K562 (cell line): ENCODE measurements around the gene LTBP2. TPM values are rescaled to one million over a fixed set of nuclear protein-coding genes. Genes with fewer than 3 reads are reported as not detected.

Source experiments
- ATAC-seq: fragments of 200-7000 bp; cut with Tn5 transposase; 3 replicates; pipeline ENCODE4 v1.9.1; 2020; ENCODE audit warnings: moderate library complexity
- BruUV-seq: library from RNA; stranded (reverse); fragments of 400-500 nt; replicated peaks from 2 replicates; lab custom pipeline; 2021; lab: Mats Ljungman, UMichigan
- CTCF ChIA-PET: fragments of 300-600 bp; formaldehyde crosslinking; extraction: SDS; loops from one replicate; lab custom pipeline; 2021; ENCODE audit warnings: low intra/inter-chr PET ratio; lab: Yijun Ruan, JAX
- POLR2A ChIA-PET: fragments of 300-600, 350-650 bp; sonication (Branson Sonifier 250); formaldehyde crosslinking; extraction: SDS; loops from one replicate; lab custom pipeline; 2021; ENCODE audit warnings: antibody characterized with exemption, inconsistent platforms; lab: Yijun Ruan, JAX
- DNase-seq, 4 experiments: peaks; one replicate each; pipeline versions ENCODE4 v3.0.0 to v3.0.0-alpha.2; 2011 to 2018; ENCODE audit warnings: low spot score in 3 of 4, mixed read lengths in 3 of 4; ENCODE audit errors: extremely low read depth in 1 of 4
- FAIRE-seq: peaks from 2 replicates; lab custom pipeline; 2011; peaks lifted over from hg19 to GRCh38; lab: Jason Lieb, UNC
- H2AFZ ChIP-seq: 2 replicates; pipeline ENCODE4 v1.6.0; 2011; ENCODE audit warnings: low read depth, low read length, control low read depth, inconsistent platforms
- H3K27ac ChIP-seq: fragments of 200-600 bp; 3 replicates; pipeline ENCODE4 v1.8.0; 2011; ENCODE audit warnings: low read depth, mild to moderate bottlenecking, control low read depth, inconsistent platforms, low read length, moderate library complexity, mixed read lengths; ENCODE audit errors: extremely low read depth
- H3K27me3 ChIP-seq, 2 experiments: fragments of 300-600 bp in 1 of 2; 2 replicates in 1 of 2; 3 replicates in 1 of 2; pipeline versions ENCODE4 v1.6.0 to v1.8.0; 2011; ENCODE audit warnings: inconsistent platforms in 2 of 2, low read length in 2 of 2, mild to moderate bottlenecking in 1 of 2, mixed read lengths in 1 of 2, moderate library complexity in 1 of 2; ENCODE audit not compliant: control insufficient read depth in 2 of 2, insufficient read depth in 2 of 2
- H3K36me3 ChIP-seq: fragments of 300-600 bp; 3 replicates; pipeline ENCODE4 v1.8.0; 2011; ENCODE audit warnings: mild to moderate bottlenecking, low read length, inconsistent platforms; ENCODE audit not compliant: control insufficient read depth, insufficient read depth
- H3K4me1 ChIP-seq, 2 experiments: fragments of 200-600 bp in 1 of 2; replicated peaks in 1 of 2; 2 replicates in 1 of 2; 3 replicates in 1 of 2; pipeline versions ENCODE4 v1.5.1 to v1.8.0; 2011; ENCODE audit warnings: inconsistent platforms in 2 of 2, low read length in 2 of 2, mild to moderate bottlenecking in 1 of 2, mixed read lengths in 1 of 2, moderate library complexity in 1 of 2; ENCODE audit not compliant: control insufficient read depth in 2 of 2, insufficient read depth in 2 of 2
- H3K4me2 ChIP-seq: 2 replicates; pipeline ENCODE4 v1.6.1; 2011; ENCODE audit warnings: low read length, control low read depth, inconsistent platforms, mixed read lengths; ENCODE audit not compliant: insufficient read depth
- H3K4me3 ChIP-seq: fragments of 200-600 bp; sonication (generic), shearing (Covaris generic); 2 replicates; pipeline ENCODE4 v1.5.1; 2016; ENCODE audit warnings: control low read depth, inconsistent platforms
- H3K79me2 ChIP-seq: fragments of 200-600 bp; 3 replicates; pipeline ENCODE4 v1.8.0; 2011; ENCODE audit warnings: low read length, inconsistent platforms; ENCODE audit not compliant: control insufficient read depth, insufficient read depth
- H3K9ac ChIP-seq, 2 experiments: 2 replicates each; pipeline versions ENCODE4 v1.6.0 to v1.6.1; 2011; ENCODE audit warnings: low read depth in 2 of 2, low read length in 2 of 2, control low read depth in 1 of 2, inconsistent platforms in 1 of 2, mild to moderate bottlenecking in 1 of 2, mixed read lengths in 1 of 2; ENCODE audit not compliant: insufficient read depth in 1 of 2
- H3K9me1 ChIP-seq: one replicate; pipeline ENCODE4 v1.6.0; 2011; ENCODE audit warnings: inconsistent platforms, mild to moderate bottlenecking, low read length, moderate library complexity; ENCODE audit not compliant: control insufficient read depth, insufficient read depth
- H3K9me3 ChIP-seq: replicated peaks from 2 replicates; pipeline ENCODE4 v1.5.1; 2011; ENCODE audit warnings: low read depth, low read length, inconsistent platforms; ENCODE audit not compliant: control insufficient read depth, insufficient read depth
- H4K20me1 ChIP-seq: replicated peaks from 2 replicates; pipeline ENCODE4 v1.6.1; 2011; ENCODE audit warnings: low read length, inconsistent platforms, mixed read lengths; ENCODE audit not compliant: control insufficient read depth, insufficient read depth
- ARHGAP35 ChIP-seq: fragments of 450-650 bp; IDR thresholded peaks from 2 replicates; pipeline ENCODE4 v1.6.1; 2018; ENCODE audit not compliant: partially characterized antibody
- ELK3 ChIP-seq: fragments of 450-650 bp; formaldehyde crosslinking; IDR thresholded peaks from 2 replicates; pipeline ENCODE4 v1.4.0; 2020; ENCODE audit warnings: mild to moderate bottlenecking
- ZNF507 ChIP-seq: conservative IDR thresholded peaks from 2 replicates; pipeline ENCODE4 v1.6.1; 2017; ENCODE audit warnings: missing genetic modification characterization, missing compliant biosample characterization
- ZSCAN29 ChIP-seq: fragments of 450-650 bp; IDR thresholded peaks from 2 replicates; pipeline ENCODE4 v1.6.1; 2017
- WGBS: fragments of 100-300 bp; shearing (Covaris generic); methylation state at CpG from one replicate; pipeline ENCODE4 v1.1.6; 2016; ENCODE audit warnings: low coverage, mixed read lengths; ENCODE audit not compliant: insufficient coverage; ENCODE audit errors: missing lambda C conversion rate; 5-methylcytosine and 5-hydroxymethylcytosine counted together
- in situ Hi-C: fragments of 300-500 bp; cut with MboI; formaldehyde crosslinking; loops from 4 replicates; pipeline ENCODE4 v1.15.0; 2018; ENCODE audit warnings: inconsistent platforms, mixed read lengths
- intact Hi-C: fragments of 100-400 bp; cut with micrococcal nuclease; formaldehyde crosslinking; loops from 2 replicates; pipeline ENCODE4 v1.14.2; 2022
- polyA plus RNA-seq, 8 experiments: library from polyadenylated mRNA; depleted of rRNA in 4 of 8; stranded (reverse) in 5 of 8; unstranded in 3 of 8; fragments of >200 nt; fragmentation: Nextera tagmentation in 2 of 8; fragmentation: Illumina TruSeq in 1 of 8; extraction: Ambion mirVana in 2 of 8; extraction: Trizol in 1 of 8; gene quantifications; 2 replicates each; pipeline versions ENCODE4 v1.2.1 to v1.2.3, GENCODE V29; 2011 to 2014; ENCODE audit warnings: inconsistent platforms in 1 of 8, missing spikeins in 1 of 8
- total RNA-seq, 7 experiments: library from RNA; depleted of rRNA in 6 of 7; stranded (reverse); fragments of >200 nt in 6 of 7; fragmentation: Illumina TruSeq in 2 of 7; extraction: Trizol in 2 of 7; gene quantifications; 2 replicates each; pipeline versions ENCODE4 v1.2.1 to v1.2.3, GENCODE V29; 2011 to 2021; ENCODE audit warnings: low replicate concordance in 1 of 7

The LTBP2 gene
- total and polyA plus RNA-seq, 9 of the 15 experiments (the other 6 are each of a cell fraction or from before 2014, with no cell fraction given) = under 0.01 to 0.18 (median 0.03) TPM; not detected in 3

- peaks cover 0 to 16% of the 10 kb centered on the region in 2 experiments; a peak in 4 of 5 replicates for H3K27me3 ChIP-seq
- H3K9me3 ChIP-seq = no peaks in the 10 kb centered on the region
- H3K4me2 ChIP-seq = no peak overlapping the region
- no peak for ATAC-seq
- H3K4me3 ChIP-seq = no peak overlapping the region
- peaks cover 0 to 3% of the 10 kb centered on the region in 2 experiments; a peak in 3 of 5 replicates for H3K4me1 ChIP-seq
- no peaks in the 10 kb centered on the region for H3K79me2 ChIP-seq
- no TSS peak for BruUV-seq
- POLR2A ChIA-PET = interaction anchor here (1.0 kb wide), 1 partner anchor 24 kb away, joined by 4 read pairs; no protein-coding TSS in a partner anchor
- TF ChIP-seq ELK3 (CRISPR knock-in tag) (no peak), ZNF507 (tag) (no peak), ARHGAP35 (no peak), ZSCAN29 (no peak)
- intact Hi-C loops (no loop called here), in situ Hi-C loops (no loop called here)
- no peak overlapping the region for H3K27ac ChIP-seq
- H4K20me1 ChIP-seq = no peaks in the 10 kb centered on the region
- no peaks in the 10 kb centered on the region for H3K9me1 ChIP-seq
- 9% methylated on average over 5 of the region's 5 CpGs for WGBS
- H3K9ac ChIP-seq = no peak overlapping the region
- no peaks in the 10 kb centered on the region for H3K36me3 ChIP-seq
- FAIRE-seq = no peak
- CTCF ChIA-PET = no interaction called here
- no peak overlapping the region for H2AFZ ChIP-seq
- DNase-seq = no peak
These were observed 33.2 kb upstream of the LTBP2 start for GRCh38 chr14:74645244-74645643.
